Left renal cortex interstitium (tissue), 4 donors: Measurements from ENCODE around the gene FOSB. TPM values are rescaled to one million over a fixed set of nuclear protein-coding genes. Genes with fewer than 3 reads are reported as not detected.
A peak's percentile ranks its signal among the peaks of the same experiment; 100 is the strongest.
"Not testable (repeated sequence)": the region's sequence is repeated elsewhere in the genome, so short reads cannot be mapped to it uniquely, and the experiment has no call there.

Experiments
- DNase-seq, 4 donors: peaks; one replicate each; pipeline ENCODE4 v3.0.0-alpha.2; 2013; ENCODE audit warnings: low read depth in 4 of 4, low spot score in 2 of 4, missing footprints in 1 of 4
- polyA plus RNA-seq, 4 donors: library from polyadenylated mRNA; unstranded; fragments of 120-200 nt; gene quantifications; one replicate each; pipeline ENCODE4 v1.2.1, GENCODE V29; 2013; ENCODE audit not compliant: insufficient read length in 4 of 4

Gene FOSB
- 10 to 100 TPM in 2 of 4 donors, 1 to 10 TPM in 2; 3.2 to 83.2 (median 8.8) TPM for polyA plus RNA-seq

DNA sequence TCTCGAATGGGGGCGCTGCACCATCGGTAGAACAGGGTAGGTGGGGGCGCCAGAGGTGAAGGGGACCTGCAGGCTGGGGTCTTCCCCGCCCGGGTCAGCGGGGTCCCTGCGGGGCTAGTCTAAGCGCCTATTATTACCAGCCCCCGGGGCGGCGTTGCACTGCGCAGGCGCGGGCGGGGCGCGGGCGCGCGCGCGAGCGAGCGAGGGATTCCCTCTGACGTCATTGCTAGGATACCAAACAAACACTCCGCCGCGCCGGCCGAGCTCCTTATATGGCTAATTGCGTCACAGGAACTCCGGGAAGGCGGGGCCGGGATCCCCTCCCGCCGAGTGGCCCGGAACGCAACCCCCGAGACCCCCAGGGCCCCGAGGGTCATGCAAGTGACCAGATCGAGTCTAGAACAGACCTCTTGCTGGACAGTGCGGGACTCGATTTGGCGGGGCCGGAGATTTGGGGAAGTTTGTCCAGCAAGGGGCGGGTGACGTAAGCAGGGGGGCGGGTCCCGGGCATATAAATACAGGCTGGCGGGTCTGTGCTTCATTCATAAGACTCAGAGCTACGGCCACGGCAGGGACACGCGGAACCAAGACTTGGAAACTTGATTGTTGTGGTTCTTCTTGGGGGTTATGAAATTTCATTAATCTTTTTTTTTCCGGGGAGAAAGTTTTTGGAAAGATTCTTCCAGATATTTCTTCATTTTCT lies at the start of gene FOSB:
FOSB (plus strand) TSS at position 541 of the 703 bp plus-strand sequence. CDS start 591 bp downstream, outside the sequence.
- peak in 2 of 4 donors; percentile 86 to 88 for DNase-seq

DNA sequence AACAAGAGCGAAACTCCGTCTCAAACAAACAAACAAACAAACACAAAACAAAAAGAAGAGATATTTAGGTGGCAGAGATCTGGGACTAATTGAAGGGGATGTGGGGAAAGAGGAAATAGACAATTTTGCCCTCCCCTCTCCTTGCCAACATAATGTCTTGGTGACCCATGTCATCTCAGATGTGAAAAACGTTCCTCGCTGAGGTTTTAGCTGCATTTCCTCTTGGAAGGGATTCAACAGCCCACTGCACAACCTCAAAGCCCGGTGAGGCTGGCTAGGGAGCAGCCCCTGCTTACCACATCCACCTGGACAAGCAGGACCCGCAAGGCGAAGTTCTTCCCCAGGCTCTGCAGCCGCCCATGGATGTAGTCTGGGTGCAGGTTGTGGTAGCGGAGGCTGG lies 49.0 kb upstream of the FOSB start:
- no peak for DNase-seq

DNA sequence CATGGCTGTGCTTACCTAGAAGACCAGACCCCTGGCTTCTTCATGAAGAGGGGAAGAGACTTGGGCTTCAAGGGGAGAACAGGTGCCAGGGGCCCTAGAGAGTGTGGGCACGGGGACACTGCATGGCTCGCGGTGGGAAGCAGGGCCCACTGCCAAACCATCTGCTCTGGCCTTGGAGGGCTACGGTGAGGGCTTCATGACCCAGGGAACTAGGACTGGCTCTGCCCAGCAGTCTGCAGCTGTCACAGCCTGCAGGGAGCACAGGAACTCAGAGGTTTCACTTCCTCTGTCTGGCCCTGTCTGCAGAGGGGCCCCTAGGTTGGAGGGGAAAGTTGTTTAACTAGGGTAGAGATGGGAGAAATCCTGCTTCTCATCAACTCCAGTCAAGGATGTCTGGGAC lies 48.4 kb upstream of the FOSB start:
- no peak for DNase-seq

DNA sequence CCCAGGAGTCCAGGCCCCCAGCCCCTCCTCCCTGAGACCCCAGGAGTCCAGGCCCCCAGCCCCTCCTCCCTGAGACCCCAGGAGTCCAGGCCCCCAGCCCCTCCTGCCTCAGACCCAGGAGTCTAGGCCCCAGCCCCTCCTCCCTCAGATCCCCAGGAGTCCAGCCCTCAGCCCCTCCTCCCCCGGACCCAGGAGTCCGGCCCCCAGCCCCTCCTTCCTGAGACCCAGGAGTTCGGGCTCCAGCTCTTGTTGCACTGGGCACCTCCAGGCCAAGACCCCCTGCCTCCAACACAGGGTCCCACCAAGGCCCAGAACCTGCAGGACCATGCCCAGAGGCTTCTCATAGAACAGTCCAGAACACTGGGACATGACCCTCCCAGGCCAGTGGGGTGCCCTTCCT lies 47.9 kb upstream of the FOSB start:
- DNase-seq, result no peak

DNA sequence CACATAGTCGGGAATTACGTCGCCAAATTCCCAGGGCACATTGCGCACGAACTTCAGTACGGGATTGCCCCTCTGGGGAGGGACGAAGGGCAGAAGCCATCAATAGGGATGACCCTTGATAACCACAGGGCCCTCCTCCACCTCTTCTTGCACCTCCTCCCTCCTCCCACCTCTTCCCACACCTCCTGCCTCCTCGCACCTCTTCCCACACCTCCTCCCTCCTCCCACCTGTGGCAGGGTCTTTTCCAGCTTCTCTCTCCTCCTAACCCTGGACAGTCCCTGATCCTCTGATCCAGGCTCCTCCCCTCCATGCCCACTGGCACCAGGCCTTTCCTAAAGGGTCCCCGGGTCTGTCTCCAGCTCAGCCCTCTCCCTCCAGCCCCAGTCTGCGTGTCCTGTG lies 47.4 kb upstream of the FOSB start:
- no peak for DNase-seq

DNA sequence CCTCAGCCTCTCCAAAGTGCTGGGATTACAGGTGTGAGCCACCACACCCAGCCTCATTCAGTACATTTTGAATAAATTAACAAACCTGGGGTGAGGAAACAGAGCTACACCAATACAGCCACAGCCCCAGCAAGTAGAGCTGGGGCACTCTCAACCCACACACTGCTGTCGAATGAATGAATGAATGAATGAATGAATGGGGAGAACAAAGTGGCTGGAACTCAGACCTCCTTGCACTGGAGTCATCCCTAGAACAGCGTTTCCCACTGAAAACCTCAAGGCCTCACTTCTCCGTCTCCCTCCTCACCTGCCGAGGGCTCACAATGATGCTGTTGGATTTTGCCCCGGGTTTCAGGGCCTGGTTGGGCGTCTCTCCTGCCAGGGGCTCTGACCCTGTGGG lies 46.9 kb upstream of the FOSB start:
- no peak for DNase-seq

DNA sequence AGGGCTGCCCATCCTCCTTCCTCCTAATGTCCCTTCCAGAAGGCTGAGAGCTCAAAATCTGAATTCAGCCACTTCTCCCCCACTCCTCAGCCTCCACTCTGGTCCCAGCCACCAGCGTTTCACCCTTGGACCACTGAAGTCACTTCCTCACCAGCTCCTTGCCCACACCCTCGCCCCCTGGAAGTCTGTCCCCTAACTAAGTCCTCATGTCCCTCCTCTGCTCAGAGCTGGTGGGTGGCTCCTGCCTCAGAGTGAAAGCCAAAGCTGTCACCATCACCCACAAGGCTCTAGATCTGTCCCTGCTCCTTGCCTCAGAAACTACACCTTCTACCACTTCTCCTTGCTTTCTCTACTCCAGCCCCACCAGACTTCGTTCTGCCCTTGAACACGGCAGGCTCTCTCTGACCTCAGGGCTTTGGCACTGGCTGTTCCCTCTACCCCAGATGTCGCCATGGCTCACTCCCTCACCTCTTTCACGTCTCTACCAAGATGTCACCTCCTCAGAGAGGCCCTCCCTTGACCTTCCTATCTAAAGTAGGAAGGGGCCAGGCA lies 45.8 kb upstream of the FOSB start:
- no peak for DNase-seq

DNA sequence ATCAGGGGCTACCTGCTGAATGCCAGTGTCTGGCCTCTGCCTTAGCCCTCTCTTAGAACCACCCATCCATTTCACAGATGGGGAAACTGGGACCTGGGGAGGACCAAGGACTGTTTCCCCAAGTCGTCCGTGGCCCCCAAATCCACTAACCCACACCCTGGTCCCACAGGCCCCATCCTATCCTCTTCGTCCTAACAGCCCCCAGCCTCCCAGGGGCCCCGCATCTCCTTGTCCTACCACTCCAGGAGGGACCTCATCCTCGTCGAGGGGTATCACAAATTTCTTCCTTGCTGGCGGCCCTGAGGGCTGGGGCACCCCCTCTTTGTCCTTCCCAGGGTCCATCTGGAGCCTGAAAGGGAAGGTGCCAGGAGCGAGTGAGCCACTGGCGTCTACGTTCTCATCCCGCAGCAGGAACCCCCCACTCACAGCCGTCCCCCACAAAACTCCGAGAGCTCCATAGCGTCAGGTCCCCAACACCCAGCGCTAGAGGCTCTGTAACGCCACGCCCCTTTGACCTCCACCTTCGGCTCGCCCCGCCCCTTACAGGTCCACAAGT lies 44.7 kb upstream of the FOSB start:
- no peak for DNase-seq

DNA sequence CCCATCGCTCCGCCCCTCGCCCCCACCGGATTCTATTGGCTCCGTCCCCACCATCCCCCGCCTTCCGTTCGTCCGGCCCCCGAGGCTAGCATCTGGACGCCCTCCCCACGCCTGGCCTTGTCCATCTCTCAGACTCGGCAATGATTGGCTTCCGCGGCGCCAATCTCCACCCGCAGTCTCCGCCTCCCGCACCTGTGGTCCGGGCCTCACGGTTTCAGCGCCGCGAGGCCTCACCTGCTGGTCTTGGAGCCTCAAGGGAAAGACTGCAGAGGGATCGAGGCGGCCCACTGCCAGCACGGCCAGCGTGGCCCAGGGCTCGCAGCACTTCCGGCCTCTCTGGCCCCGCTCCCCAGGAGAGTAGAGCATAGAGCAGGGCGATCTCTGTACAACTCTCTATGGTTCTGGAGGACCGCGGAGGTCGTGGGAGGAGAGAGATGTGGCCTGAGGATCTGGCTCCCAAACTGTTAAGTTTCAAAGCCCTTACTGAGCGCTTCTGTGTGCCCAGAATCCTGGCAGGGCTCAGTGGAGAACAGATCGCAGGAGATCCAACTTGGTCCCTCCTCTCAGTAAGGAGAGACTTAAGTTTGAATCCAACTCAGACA lies 44.1 kb upstream of the FOSB start, which contains the start of gene ERCC1:
ERCC1 (minus strand) TSS at position 329 of the 602 bp plus-strand sequence. CDS start 543 bp downstream, outside the sequence.
- peak in 2 of 4 donors; percentile 92 for DNase-seq

DNA sequence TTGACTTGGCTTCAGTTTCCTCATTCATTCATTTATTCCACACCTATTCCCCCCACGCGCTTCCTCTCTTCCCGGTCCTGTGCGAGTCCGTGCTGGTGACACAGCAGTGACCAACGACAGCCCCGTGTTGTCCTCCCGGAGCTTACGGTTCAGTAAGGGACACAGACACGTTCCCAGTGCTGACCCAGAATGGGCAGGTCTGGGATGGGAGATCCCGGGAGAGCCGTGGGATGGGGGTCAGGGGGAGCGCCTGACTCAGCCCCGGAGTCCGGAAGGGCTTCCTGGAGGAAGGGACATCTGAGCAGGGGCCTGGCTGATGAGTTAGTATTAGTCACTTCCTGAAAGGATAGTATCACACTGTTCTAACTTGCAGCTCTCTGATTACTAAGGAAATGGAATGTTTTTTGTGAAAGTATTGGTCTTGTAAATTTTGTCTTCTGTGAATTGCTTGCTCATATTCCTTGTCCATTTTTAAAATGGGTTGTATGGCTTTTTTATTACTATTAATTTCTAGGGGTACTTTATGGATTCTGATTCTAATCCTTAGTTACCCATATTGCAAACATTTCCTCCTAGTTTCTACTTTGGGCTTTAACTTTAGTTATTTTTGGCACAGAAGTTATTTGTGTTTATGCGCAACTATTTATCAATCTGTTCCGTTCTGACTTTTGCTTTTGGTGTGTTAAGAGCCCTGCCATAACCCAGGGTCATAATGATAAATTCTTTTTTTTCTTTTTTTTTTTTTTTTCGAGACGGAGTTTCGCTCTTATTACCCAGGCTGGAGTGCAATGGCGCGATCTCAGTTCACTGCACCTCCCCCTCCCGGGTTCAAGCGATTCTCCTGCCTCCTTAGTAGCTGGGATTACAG lies 43.4 kb upstream of the FOSB start:
- DNase-seq, result no peak

DNA sequence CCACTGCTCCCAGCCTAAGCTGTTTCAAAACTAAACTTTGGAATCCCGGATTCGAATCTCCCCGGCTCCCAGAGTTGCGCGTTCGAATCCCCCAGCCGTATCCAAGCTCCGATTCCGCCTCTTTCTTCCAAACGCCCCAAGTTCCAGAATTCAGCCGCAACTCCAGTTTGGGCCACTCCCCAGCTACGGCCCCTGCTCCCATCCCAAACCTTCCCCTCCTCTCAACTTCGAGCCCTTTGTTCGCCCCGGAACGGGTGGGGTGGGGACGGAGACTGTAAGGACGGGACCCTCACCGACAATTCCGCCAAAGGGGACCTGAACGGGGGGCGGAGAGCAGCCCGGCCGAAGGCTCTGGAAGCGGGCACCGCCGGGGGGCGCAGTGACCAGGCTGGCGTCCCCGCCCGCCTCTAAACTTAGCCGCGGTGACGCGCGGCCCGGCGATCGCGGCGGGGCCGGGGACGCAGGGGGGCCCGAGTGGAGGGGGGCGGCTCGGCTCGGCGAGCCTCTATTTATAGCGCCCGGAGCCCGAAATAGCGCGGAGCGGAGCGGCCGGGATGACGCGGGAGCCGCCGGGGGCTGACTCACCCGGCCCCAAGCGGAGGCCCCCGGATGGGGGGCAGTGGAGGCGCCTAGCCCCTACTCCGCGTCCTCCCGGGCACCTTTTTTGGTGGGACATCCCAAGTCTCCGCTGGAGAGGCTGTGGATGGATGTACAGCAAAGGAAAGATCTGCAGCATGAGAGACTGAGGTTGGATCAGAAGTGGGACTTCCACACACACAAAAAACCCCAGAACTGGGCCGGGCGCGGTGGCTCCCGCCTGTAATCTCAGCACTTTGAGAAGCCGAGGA lies 39.2 kb upstream of the FOSB start:
- DNase-seq, result no peak

DNA sequence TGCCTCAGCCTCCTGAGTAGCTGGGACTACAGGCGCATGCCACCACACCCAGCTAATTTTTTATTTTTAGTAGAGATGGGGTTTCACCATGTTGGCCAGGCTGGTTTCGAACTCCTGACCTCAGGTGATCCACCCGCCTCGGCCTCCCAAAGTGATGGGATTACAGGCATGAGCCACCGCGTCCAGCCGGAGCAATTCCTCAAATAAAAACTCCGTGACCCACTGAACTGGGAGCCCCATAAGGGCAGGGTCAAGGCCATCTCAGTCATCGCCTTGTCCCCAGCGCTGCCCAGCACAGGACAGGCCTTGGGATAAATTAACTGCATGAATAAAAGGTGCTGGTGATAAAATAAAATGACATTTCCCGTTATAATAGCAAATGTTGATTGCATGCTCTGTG lies 37.9 kb upstream of the FOSB start:
- not testable (repeated sequence) for DNase-seq

DNA sequence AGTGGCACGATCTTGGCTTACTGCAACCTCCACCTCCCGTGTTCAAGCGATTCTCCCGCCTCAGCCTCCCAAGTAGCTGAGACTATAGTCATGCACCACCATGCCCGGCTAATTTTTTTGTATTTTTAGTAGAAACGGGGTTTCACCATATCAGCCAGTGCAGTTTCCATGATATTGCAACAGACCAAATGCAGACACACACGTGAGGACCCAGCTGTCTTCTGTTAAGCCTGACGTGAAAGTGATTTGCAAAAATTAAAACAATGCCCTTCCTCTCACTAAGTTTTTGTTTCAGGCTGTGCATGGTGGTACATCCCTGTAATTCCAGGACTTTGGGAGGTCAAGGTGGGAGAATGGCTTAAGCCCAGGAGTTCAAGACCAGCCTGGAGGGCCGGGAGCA lies 36.8 kb upstream of the FOSB start:
- DNase-seq, result not testable (repeated sequence)

DNA sequence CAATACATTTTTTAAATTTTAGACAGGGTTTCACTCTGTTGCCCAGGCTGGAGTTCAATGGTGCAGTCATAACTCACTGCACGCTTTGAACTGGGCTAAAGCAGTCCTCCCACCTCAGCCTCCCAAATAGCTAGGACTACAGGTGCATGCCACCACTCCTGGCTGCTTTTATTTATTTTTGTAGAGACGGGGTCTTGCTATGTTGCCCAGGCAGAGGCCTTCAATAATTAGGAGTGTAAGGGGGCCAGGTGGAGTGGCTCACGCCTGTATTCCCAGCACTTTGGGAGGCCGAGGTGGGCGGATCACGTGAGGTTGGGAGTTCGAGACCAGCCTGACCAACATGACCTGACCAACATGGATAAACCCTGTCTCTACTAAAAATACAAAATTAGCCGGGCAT lies 35.3 kb upstream of the FOSB start:
- not testable (repeated sequence) for DNase-seq

DNA sequence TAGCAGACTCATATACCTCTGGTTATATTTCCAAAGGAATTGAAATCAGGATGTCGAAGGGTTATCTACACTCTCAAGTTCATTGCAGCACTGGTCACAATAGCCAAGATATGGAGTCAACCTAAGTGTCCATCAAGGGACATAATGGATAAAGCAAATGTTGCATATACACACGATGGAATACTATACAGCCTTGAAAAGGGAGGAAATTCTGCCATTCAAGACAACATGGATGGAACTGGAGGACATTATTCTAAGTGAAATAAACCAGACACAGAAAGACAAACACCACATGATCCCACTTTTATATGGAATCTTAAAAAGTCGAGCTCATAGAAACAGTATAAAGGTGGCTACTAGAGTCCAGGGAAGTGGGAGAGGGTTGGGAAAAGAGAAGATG lies 30.5 kb upstream of the FOSB start:
- DNase-seq, result no peak

DNA sequence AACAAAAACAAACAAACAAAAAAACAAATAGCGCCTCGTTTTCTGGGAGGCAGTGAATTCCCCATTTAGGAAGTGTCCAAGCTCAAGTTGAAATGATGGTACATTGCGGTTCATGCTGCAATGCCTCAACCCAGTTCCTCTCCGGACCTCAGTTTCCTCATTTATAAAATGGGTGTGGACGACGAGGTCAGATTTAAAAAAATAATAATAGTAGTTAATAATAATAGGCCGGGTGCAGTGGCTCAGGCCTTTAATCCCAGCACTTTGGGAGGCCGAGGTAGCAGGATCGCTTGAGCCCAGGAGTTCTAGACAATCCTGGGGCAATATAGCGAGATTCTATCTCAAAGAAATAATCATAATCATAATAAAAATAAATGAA lies 28.6 kb upstream of the FOSB start:
- no peak for DNase-seq

DNA sequence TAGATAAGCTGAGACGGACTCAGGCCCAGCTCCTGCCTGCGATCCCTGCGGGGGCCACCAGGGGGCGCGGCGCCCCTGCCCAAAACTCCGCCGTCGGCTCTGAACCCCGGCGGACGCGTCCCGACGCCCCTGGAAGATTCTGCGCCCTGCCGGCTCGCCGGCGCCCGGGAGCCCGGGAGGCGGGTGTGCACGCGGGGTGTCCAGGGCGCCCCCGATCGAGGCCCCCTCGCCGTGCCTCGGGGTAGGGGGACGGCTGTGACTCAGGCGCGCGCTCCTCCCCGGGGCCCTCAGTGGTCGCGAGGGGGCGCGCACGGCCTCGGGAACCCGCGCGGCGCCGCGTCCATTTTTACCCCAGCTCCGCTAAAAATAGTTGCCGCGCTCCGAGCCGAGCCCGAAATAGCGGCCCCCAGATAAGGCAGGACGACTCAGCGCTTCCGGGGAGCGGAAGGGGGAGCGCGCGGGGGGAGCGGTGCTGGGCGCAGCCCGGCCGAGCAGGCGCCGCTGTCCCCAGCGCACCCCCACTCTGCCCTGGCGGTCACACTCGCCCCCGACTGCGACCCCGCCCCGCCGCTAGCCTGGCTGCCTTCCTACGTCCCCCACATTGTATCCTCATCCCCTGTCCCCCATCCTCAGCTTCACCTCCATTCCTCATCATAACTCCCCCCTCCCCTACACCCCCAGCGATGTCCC lies 28.1 kb upstream of the FOSB start:
- no peak for DNase-seq

DNA sequence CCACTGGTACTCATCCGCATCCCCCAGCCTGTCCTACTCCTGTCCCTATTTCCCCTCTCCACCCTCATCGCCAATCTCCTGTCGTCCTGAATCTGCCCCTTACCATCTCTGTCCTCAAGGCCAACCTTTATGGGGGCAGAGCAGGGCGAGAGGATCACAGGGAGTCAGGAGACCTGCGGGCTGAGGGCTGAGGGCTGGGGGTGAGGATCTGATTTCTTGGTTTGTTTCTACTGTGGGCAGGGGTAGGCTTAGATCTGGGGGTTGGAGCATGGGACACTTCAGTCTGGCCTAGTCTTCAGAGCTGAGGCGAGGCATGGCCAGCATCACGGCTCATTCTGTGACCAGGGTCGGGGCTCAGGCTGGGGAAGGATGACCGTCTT lies 27.5 kb upstream of the FOSB start:
- DNase-seq, result no peak
